Stimulated activated CD8-positive, alpha-beta memory T cell treated with anti-CD3 and anti-CD28 coated beads, Interleukin-12 subunit alpha, Interleukin-12 subunit beta, amount 100 ng/mL, for 1 hour (primary cell): ENCODE measurements around the gene DUS2.
"Not testable (repeated sequence)": the region's sequence is repeated elsewhere in the genome, so short reads cannot be mapped to it uniquely, and the experiment has no call there.

ENCODE experiments used
- DNase-seq: peaks from one replicate; pipeline ENCODE4 v3.0.0-alpha.2; 2020; ENCODE audit warnings: low read depth

The DUS2 gene

GRCh38 chr16:68091380-68092261 is 68.5 kb downstream of the DUS2 start:
- DNase-seq = no peak

GRCh38 chr16:68092275-68092674 is 69.2 kb downstream of the DUS2 start:
- DNase-seq = not testable (repeated sequence)

DNA sequence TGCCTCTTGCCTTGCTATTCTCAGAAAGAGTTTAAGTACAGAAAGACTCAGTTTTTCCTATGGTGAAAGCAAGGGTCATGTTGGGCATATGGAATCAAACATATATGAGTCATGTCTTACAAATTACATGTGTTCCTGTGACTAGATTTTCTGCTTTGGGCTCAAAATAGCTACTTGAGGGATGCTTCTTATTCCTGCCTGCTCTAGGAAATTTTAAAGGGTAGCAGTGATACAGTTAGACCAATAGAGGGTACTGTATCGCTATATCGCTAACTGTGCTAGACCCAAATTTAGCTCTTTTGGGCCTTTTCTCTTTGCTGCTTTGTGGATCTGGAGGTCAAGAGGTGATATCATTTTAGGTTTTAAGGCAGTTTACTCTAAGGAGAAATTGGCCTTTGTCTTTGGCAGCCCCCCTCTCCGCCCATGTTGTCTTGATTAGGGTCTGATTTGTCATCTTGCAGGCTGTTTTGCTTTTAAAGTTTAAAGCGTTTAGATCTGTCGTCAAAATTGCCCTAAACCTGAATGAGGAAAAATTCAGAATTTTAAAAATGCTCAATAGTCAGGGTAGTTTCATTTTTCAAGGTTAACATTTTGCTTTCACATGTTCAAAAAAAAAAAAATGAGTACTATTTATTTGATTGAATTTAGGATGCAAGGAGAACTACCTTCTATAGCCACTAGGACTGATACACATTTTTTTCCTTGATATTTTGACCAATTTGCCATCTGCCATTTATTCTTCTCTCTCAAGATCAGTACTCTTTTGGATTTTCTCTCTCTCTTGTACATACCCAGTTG is 70.9 kb downstream of the DUS2 start:
- DNase-seq = no peak

DNA sequence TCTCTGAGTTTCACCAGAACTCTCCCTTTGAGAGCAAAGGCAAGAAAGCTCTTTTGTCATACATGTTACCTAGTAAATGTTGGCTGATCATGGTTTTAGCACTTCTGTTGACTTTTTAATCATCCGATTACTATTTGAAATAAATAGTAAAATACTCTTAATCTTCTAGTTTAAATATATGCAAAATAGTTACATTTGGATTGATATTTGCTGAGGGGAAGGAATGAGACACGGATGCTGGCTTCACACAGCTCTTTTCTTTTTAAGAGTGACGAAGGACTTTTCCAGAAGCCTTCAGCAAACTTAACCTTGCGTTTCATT is 71.5 kb downstream of the DUS2 start:
- no peak for DNase-seq

DNA sequence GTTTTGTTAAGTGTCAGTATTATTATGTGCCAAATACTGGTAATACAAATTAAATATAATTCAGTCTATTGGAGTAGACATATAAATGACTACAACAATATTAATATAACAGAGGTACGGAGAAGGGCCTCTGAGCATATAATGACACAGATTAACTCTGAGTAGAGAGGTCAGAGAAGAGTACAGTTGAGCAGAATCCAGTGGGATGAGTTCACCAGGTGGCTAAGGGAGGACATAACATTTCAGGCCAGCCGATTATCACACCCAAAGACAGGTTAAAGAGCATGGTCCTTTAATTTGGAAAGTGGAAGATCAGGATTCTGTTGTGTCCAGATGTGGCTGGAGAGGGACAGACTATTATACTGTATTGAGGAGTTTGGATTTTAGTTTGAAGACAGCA is 73.4 kb downstream of the DUS2 start:
- DNase-seq = no peak

GRCh38 chr16:68097088-68097487 is 74.0 kb downstream of the DUS2 start:
- no peak for DNase-seq

DNA sequence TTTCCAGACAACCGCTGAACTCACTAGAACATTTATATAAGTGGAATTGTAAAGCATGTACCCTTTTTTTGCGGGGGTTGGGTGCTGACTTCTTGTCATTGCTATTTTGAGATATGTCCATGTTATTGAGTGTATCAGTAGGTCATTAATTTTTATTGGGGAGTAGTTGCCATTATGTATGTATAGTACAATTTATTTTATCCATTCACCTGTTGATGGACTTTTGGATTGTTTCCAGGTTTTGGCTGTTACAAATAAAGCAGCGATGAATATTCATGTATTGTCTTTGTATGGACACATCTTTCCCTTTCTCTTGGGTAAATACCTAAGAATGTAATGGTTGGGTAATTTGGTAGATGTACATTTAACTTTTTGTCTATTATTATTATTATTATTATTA is 74.8 kb downstream of the DUS2 start:
- DNase-seq = no peak

DNA sequence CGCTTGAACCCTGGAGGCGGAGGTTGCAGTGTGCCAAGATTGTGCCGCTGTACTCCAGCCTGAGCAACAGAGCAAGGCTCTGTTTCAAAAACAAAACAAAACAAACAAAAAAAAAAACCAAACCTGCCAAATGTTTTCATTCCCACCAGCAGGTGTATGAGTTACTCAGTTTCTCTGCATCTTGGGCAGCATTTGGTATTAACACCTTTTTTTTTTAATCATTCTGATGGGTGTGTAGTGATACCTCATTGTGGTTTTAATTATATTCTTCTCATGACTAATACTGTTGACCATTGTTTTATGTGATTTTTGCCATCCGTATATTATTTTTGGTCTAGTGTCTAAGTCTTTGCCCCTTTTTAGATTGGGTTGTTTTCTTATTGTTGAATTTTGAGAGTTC is 77.4 kb downstream of the DUS2 start:
- no peak for DNase-seq

- DNase-seq = no peak
Measured at GRCh38 chr16:68105611-68106010, 82.5 kb downstream of the DUS2 start.

DNA sequence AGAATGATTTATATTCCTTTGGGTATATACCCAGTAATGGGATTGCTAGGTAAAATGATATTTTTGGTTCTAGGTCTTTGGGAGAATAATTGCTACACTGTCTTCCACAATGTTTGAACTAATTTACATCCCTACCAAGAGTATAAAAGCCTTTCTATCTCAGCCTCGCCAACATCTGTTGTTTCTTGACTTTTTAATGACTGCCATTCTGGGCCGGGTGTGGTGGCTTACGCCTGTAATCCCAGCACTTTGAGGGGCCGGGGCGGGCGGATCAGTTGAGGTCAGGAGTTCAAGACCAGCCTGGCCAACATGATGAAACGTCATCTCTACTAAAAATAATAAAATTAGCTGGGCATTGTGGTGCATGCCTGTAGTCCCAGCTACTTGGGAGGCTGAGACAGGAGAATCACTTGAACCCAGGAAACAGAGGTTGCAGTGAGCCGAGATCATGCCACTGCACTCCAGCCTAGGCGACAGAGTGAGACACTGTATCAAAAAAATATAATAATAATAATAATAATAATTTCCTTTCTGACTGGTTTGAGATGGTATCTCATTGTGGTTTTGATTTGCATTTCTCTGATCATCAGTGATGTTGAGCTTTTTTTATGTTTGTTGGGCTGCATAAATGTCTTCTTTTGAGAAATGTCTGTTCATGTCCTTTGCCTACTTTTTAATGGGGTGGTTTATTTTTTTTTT is 84.3 kb downstream of the DUS2 start:
- not testable (repeated sequence) for DNase-seq

- not testable (repeated sequence) for DNase-seq
Measured at GRCh38 chr16:68109156-68109555, 86.1 kb downstream of the DUS2 start.

DNA sequence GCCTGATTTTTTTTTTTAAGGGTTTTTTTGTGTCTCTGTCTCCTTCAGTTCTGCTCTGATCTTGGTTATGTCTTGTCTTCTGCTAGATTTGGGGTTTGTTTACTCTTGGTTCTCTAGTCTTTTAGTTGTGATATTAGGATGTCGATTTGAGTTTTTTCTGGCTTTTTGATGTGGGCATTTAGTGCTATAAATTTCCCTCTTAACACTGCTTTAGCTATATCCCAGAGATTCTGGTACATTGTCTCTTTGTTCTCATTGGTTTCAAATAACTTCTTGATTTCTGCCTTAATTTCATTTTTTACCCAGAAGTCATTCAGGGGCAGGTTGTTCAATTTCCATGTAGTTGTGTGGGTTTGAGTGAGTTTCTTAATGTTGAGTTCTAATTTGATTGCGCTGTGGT is 87.5 kb downstream of the DUS2 start:
- not testable (repeated sequence) for DNase-seq

GRCh38 chr16:68111379-68111778 is 88.3 kb downstream of the DUS2 start:
- DNase-seq = no peak

DNA sequence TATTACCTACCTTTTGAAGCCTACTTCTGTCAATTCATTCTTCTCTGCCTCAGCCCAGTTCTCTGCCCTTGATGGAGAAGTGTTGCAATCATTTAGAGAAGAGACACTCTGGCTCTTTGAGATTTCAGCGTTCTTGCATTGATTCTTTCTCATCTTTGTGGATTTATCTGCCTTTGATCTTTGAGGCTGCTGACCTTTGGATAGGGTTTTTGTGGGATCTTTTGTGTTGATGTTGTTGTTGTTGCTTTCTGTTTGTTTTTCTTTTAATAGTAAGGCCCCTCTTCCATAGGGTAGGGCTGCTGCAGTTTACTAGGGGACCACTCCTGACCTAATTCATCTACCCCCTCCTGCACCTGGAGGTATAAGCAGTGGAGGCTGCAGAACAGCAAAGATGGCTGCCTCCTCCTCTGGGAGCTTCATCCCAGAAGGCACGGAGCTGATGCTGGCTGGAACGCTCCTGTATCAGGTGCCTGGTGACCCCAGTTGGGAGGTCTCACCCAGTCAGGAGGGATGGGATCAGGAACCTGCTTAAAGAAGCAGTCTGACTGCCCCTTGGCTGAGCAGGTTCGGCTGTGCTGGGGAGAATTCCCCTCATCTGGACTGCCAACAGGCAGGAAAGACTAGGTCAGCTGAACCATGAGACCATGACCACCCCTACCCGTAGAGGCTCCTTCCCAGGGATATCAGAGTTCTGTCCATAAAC is 90.1 kb downstream of the DUS2 start:
- no peak for DNase-seq

DNA sequence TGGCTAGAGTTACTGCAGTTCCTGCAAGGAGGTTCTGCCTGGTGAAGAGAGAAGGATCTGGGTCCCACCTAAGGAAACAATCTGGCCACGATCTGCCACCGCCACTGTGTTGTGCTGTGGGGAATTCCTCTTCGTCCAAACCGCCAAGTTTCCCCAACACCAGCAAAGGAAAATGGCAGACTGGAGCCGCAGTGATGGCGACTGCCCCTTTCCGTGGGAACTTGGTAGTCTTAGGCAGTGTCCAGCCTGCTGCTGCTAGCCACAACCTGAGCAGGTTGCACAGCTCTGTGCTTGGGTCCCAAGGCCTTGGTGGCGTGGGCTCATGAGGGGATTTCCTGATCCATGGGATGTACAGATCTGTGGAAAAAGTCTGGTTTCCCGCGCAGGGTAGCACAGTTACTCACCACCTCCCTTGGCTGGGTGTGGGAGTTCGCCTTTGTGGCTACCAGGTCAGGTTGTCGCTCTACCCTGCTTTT is 90.7 kb downstream of the DUS2 start:
- no peak for DNase-seq

DNA sequence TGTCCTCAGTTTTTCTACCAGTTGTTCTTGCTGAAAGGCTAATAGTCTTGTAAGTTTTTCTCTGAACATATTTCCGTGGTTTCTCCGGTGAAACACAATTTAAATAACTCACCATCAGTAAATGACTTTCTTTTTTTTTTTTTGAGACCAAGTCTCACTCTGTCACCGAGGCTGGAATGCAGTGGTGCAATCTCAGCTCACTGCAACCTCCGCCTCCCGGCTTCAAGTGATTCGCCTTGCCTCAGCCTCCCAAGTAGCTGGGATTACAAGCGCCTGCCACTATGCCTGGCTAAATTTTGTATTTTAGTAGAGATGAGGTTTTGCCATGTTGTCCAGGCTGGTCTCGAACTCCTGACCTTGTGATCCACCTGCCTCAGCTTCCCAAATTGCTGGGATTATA is 91.9 kb downstream of the DUS2 start:
- not testable (repeated sequence) for DNase-seq

DNA sequence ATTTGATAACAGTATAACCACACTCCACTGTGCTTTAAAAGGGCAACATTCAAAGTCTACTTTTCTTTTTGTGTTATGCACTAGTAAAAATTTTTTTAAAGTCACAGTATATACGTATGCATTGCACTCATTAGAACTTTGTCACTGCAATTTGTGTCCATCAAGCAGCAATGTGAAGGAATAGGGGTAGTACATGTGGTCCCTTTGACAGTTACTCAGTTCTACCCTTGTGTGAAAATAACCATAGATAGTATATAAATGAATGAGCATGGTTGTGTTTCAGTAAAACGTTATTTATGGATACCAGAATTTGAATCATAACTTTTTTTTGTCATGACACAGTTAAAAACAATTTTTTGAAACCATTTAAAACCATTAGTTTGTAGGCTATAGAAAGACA is 92.8 kb downstream of the DUS2 start:
- no peak for DNase-seq

GRCh38 chr16:68116256-68116867 is 93.3 kb downstream of the DUS2 start:
- no peak for DNase-seq

DNA sequence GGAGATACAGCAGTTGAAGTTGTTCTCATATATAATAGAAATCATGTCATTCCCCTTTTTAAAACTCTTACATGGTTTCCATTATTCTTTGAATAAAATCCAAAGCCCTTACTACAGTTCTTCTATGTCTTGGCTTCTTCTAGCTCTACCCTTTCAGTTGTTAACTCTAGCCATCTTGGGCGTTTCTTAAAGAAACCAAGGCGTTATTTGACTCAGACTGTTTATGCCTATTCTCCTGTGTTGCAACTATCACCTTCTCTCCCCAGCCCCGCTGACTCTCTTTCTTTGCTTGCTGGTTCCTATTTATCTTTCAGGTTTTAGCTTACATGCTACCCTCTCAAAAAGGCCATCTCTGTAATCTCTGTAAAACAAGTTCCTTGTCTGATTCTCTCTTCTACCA is 94.8 kb downstream of the DUS2 start:
- DNase-seq = no peak

GRCh38 chr16:68118954-68119353 is 95.9 kb downstream of the DUS2 start:
- DNase-seq = not testable (repeated sequence)

- DNase-seq = not testable (repeated sequence)
Measured at GRCh38 chr16:68120496-68120895, 97.4 kb downstream of the DUS2 start.

- DNase-seq = no peak
Measured at GRCh38 chr16:68126395-68126794, 103.3 kb downstream of the DUS2 start.
